HG03095 (cell line): ENCODE results near the gene UPF1.

Experiments used
- ATAC-seq: cut with Tn5 transposase; IDR thresholded peaks from one replicate; pipeline ENCODE4 v1.9.1; 2021; ENCODE audit warnings: moderate library complexity; ENCODE audit not compliant: unreplicated experiment

Gene UPF1

GRCh38 chr19:18853755-18854427 lies 22.1 kb downstream of the UPF1 start:
- ATAC-seq: no peak

GRCh38 chr19:18854982-18855381 lies 23.2 kb downstream of the UPF1 start:
- no peak for ATAC-seq

- ATAC-seq: no peak
Measured at GRCh38 chr19:18855647-18856384, 24.1 kb downstream of the UPF1 start.

- no peak for ATAC-seq
Measured at GRCh38 chr19:18856385-18857126, 24.8 kb downstream of the UPF1 start.

GRCh38 chr19:18857223-18857622 lies 25.5 kb downstream of the UPF1 start:
- ATAC-seq: no peak

GRCh38 chr19:18858906-18859646 lies 27.3 kb downstream of the UPF1 start:
- ATAC-seq: no peak

- no peak for ATAC-seq
Measured at GRCh38 chr19:18859676-18860301, 28.0 kb downstream of the UPF1 start.

- ATAC-seq: no peak
Measured at GRCh38 chr19:18860302-18860700, 28.5 kb downstream of the UPF1 start.

GRCh38 chr19:18860725-18861124 lies 29.0 kb downstream of the UPF1 start:
- no peak for ATAC-seq

GRCh38 chr19:18861235-18861634 lies 29.5 kb downstream of the UPF1 start:
- no peak for ATAC-seq

- ATAC-seq: no peak
Measured at GRCh38 chr19:18861917-18862316, 30.2 kb downstream of the UPF1 start.

- no peak for ATAC-seq
Measured at GRCh38 chr19:18862976-18863842, 31.4 kb downstream of the UPF1 start.

- no peak for ATAC-seq
Measured at GRCh38 chr19:18863843-18864362, 32.1 kb downstream of the UPF1 start.

- no peak for ATAC-seq
Measured at GRCh38 chr19:18865106-18865972, 33.6 kb downstream of the UPF1 start.

GRCh38 chr19:18865973-18866799 lies 34.4 kb downstream of the UPF1 start:
- ATAC-seq: no peak

- ATAC-seq: no peak
Measured at GRCh38 chr19:18866800-18867123, 35.0 kb downstream of the UPF1 start.

- no peak for ATAC-seq
Measured at GRCh38 chr19:18867199-18867598, 35.4 kb downstream of the UPF1 start.

- ATAC-seq: no peak
Measured at GRCh38 chr19:18867751-18868150, 36.0 kb downstream of the UPF1 start.
